ENCODE measurements around the gene ANGPTL4.
"Not testable (repeated sequence)": the region's sequence is repeated elsewhere in the genome, so short reads cannot be mapped to it uniquely, and the experiment has no call there.

ANGPTL4 gene

GRCh38 chr19:8363803-8364771 lies at the start of gene ANGPTL4:
ANGPTL4 (plus strand) TSS chr19:8364155; CDS start chr19:8364322, 167 bp downstream.
- DNase-seq = peak in 43 of 56 donors; percentile 6 to 69 (median 35)

GRCh38 chr19:8314981-8315640 lies 48.8 kb upstream of the ANGPTL4 start:
- DNase-seq = not testable (repeated sequence)

GRCh38 chr19:8316351-8317125 lies 47.4 kb upstream of the ANGPTL4 start:
- no peak for DNase-seq

GRCh38 chr19:8318835-8319234 lies 45.1 kb upstream of the ANGPTL4 start:
- not testable (repeated sequence) for DNase-seq

- no peak for DNase-seq
Observed at GRCh38 chr19:8319807-8320520, 44.0 kb upstream of the ANGPTL4 start.

- DNase-seq = peak in 3 of 56 donors; percentile 34 to 51 (median 49)
Observed at GRCh38 chr19:8320564-8321066, 43.3 kb upstream of the ANGPTL4 start.

GRCh38 chr19:8321067-8321985 lies 42.6 kb upstream of the ANGPTL4 start, which contains the start of the genes NDUFA7 and RPS28:
NDUFA7 (minus strand) TSS chr19:8321375; CDS start chr19:8321358, 17 bp downstream.
RPS28 (plus strand) TSS chr19:8321496; CDS start chr19:8321531, 35 bp downstream.
- DNase-seq = peak; percentile 70 to 98 (median 92)

- DNase-seq = no peak
Observed at GRCh38 chr19:8321986-8322637, 41.8 kb upstream of the ANGPTL4 start.

GRCh38 chr19:8322638-8322997 lies 41.3 kb upstream of the ANGPTL4 start:
- no peak for DNase-seq

- DNase-seq = no peak
Observed at GRCh38 chr19:8323781-8324185, 40.2 kb upstream of the ANGPTL4 start.

GRCh38 chr19:8324186-8325050 lies 39.5 kb upstream of the ANGPTL4 start:
- no peak for DNase-seq

GRCh38 chr19:8325454-8325853 lies 38.5 kb upstream of the ANGPTL4 start:
- DNase-seq = no peak

GRCh38 chr19:8329996-8330395 lies 34.0 kb upstream of the ANGPTL4 start:
- no peak for DNase-seq

- DNase-seq = no peak
Observed at GRCh38 chr19:8331263-8331845, 32.6 kb upstream of the ANGPTL4 start.

- DNase-seq = no peak
Observed at GRCh38 chr19:8332976-8333766, 30.8 kb upstream of the ANGPTL4 start.

- no peak for DNase-seq
Observed at GRCh38 chr19:8333767-8334457, 30.0 kb upstream of the ANGPTL4 start.
